GM20000 (cell line): Measurements from ENCODE around the gene IQSEC3.

Source experiments
- DNase-seq: peaks from one replicate; pipeline ENCODE4 v3.0.0; 2012; ENCODE audit warnings: low spot score
- TF ChIP-seq, protein P1 (sequence below): IDR thresholded peaks from 2 replicates; pipeline ENCODE4 v1.5.1; 2012; ENCODE audit warnings: mild to moderate bottlenecking, control low read depth; ENCODE audit errors: extremely low read depth, missing control alignments

Gene IQSEC3

GRCh38 chr12:91213-91612 is 24.6 kb downstream of the IQSEC3 start:
- TF ChIP-seq, protein P1, sequence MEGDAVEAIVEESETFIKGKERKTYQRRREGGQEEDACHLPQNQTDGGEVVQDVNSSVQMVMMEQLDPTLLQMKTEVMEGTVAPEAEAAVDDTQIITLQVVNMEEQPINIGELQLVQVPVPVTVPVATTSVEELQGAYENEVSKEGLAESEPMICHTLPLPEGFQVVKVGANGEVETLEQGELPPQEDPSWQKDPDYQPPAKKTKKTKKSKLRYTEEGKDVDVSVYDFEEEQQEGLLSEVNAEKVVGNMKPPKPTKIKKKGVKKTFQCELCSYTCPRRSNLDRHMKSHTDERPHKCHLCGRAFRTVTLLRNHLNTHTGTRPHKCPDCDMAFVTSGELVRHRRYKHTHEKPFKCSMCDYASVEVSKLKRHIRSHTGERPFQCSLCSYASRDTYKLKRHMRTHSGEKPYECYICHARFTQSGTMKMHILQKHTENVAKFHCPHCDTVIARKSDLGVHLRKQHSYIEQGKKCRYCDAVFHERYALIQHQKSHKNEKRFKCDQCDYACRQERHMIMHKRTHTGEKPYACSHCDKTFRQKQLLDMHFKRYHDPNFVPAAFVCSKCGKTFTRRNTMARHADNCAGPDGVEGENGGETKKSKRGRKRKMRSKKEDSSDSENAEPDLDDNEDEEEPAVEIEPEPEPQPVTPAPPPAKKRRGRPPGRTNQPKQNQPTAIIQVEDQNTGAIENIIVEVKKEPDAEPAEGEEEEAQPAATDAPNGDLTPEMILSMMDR: no peak
- no peak for DNase-seq

DNA sequence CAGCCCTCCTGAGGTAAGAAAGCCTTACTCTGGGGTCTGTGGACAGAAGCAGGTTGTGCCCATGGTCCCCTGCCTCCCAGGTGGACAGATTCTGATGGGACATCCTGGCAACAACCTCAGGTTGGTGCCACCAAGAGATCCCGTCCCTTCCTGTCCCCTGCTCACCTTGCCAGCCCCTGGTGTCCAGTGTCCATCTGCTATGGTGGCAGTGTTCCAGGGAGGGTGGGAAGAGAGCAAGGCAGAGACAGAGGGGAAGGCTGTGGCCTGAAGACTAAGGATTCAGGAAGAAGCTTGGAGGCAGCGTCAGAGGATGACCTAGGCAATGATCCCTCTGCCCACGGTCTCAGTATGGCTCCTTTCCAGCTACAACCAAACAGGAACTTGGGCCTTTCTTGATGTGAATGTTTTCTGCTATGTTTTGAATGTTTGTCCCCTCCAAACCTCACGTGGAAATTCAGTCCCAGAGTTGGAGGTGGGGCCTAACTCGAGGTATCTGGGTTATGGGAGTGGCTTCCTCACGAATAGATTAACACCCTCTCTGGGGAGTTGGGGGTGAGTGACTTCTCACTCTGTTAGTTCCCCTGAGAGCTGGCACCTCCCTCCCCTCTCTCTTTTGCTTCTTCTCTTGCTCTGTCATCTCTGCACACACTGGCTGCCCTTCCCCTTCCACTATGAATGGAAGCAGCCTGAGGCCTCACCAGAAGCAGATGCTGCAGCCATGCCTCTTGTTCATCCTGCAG is 26.9 kb downstream of the IQSEC3 start:
- DNase-seq: no peak
- TF ChIP-seq, protein P1: no peak

DNA sequence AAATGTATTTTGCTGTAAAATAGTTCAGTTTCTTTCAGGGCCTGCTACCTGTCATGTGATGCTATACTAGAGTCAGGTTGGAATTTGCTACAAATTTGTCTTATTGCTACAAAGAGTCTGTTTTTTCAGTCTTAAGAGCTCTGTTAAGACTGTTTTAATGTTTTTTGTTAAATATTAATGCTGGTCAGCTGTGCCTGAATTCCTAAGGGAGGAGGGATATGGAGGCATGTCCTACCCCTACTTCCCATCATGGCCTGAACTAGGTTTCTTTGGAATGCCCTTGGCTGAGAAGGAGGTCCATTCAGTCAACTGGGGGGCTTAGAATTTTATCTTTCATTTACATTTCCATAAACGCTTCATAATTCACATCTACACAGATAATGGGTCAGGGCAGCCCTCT is 30.0 kb downstream of the IQSEC3 start:
- no peak for DNase-seq
- TF ChIP-seq, protein P1: no peak

- DNase-seq: no peak
- TF ChIP-seq, protein P1: no peak
These were observed 32.4 kb downstream of the IQSEC3 start for GRCh38 chr12:98924-99352.

DNA sequence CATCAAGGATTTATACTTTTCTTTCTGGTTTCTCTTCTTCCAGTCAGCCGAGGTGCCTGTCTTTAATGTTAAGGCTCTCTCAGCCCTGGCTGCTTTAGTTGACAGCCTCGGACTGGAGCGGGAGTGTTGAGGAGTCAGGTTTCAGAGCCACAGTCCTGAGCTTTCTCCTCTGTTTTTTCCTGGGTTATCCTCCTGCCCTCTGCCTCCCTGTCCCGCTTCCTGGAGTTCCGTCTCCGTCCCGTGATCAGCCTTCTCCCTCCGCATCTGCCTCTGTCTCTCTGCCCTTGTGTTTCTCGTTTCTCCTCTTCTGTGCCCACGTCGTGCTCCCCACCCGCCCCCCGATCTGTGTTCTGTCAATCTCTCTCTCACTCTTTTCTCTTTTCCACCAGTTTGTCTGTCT is 33.0 kb downstream of the IQSEC3 start:
- TF ChIP-seq, protein P1: no peak
- no peak for DNase-seq

GRCh38 chr12:101969-102878 is 35.7 kb downstream of the IQSEC3 start:
- TF ChIP-seq, protein P1: no peak
- no peak for DNase-seq

DNA sequence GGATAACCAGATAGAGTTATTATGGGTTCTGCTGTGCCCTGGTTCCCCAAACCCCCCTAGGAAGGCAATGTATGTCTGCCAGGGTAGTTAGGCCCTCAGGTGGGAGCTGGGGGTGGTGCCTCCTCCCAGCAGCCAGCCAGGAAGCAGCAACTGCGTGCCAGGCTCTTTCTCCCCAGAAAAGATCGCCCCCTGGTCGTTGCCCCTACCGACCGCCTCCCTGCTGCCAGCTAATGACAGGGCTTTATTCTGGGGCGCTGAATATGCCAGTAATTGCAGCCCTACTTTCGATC is 36.3 kb downstream of the IQSEC3 start:
- no peak for DNase-seq
- TF ChIP-seq, protein P1: no peak
